HG03196 (cell line): Measurements from ENCODE around the gene ATXN7.

Experiments used
- ATAC-seq: cut with Tn5 transposase; IDR thresholded peaks from one replicate; pipeline ENCODE4 v1.9.1; 2021; ENCODE audit not compliant: unreplicated experiment

Gene ATXN7

GRCh38 chr3:63900459-63900858, 36.8 kb downstream of the ATXN7 start:
- ATAC-seq: no peak

GRCh38 chr3:63905731-63906620, 42.3 kb downstream of the ATXN7 start:
- no peak for ATAC-seq

GRCh38 chr3:63908081-63908736, 44.5 kb downstream of the ATXN7 start:
- ATAC-seq: no peak

- ATAC-seq: no peak
Observed at GRCh38 chr3:63908776-63909175, 45.1 kb downstream of the ATXN7 start.

- no peak for ATAC-seq
Observed at GRCh38 chr3:63909431-63909830, 45.8 kb downstream of the ATXN7 start.

GRCh38 chr3:63910001-63910400, 46.3 kb downstream of the ATXN7 start:
- no peak for ATAC-seq

GRCh38 chr3:63910891-63911290, 47.2 kb downstream of the ATXN7 start:
- no peak for ATAC-seq

GRCh38 chr3:63911509-63911872, 47.8 kb downstream of the ATXN7 start:
- no peak for ATAC-seq

- ATAC-seq: peak; percentile 86
Observed at GRCh38 chr3:63911873-63912767, 48.5 kb downstream of the ATXN7 start, which contains the start of gene SCAANT1. TSS of gene SCAANT1 (minus strand) at chr3:63912383.

- peak; percentile 13 for ATAC-seq
Observed at GRCh38 chr3:63912768-63913588, 49.3 kb downstream of the ATXN7 start.

- no peak for ATAC-seq
Observed at GRCh38 chr3:63914312-63914711, 50.6 kb downstream of the ATXN7 start.

GRCh38 chr3:63918321-63918720, 54.7 kb downstream of the ATXN7 start:
- ATAC-seq: no peak

- no peak for ATAC-seq
Observed at GRCh38 chr3:63920001-63920400, 56.3 kb downstream of the ATXN7 start.

- ATAC-seq: peak; percentile 75
Observed at GRCh38 chr3:63921741-63922482, 58.2 kb downstream of the ATXN7 start.

- no peak for ATAC-seq
Observed at GRCh38 chr3:63922491-63923199, 59.0 kb downstream of the ATXN7 start.

- ATAC-seq: no peak
Observed at GRCh38 chr3:63926309-63926708, 62.6 kb downstream of the ATXN7 start.

- peak; percentile 57 for ATAC-seq
Observed at GRCh38 chr3:63927422-63928280, 64.0 kb downstream of the ATXN7 start.

GRCh38 chr3:63931290-63931689, 67.6 kb downstream of the ATXN7 start:
- ATAC-seq: no peak
